HG02759 (cell line): ENCODE measurements around the gene RNF208.
"Not testable (repeated sequence)": the region's sequence is repeated elsewhere in the genome, so short reads cannot be mapped to it uniquely, and the experiment has no call there.

ENCODE experiments used
- ATAC-seq: cut with Tn5 transposase; IDR thresholded peaks from one replicate; pipeline ENCODE4 v1.9.1; 2021; ENCODE audit warnings: mild to moderate bottlenecking, moderate library complexity; ENCODE audit not compliant: unreplicated experiment

Gene RNF208, protein sequence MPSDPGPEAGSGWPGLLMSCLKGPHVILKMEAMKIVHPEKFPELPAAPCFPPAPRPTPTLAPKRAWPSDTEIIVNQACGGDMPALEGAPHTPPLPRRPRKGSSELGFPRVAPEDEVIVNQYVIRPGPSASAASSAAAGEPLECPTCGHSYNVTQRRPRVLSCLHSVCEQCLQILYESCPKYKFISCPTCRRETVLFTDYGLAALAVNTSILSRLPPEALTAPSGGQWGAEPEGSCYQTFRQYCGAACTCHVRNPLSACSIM

DNA sequence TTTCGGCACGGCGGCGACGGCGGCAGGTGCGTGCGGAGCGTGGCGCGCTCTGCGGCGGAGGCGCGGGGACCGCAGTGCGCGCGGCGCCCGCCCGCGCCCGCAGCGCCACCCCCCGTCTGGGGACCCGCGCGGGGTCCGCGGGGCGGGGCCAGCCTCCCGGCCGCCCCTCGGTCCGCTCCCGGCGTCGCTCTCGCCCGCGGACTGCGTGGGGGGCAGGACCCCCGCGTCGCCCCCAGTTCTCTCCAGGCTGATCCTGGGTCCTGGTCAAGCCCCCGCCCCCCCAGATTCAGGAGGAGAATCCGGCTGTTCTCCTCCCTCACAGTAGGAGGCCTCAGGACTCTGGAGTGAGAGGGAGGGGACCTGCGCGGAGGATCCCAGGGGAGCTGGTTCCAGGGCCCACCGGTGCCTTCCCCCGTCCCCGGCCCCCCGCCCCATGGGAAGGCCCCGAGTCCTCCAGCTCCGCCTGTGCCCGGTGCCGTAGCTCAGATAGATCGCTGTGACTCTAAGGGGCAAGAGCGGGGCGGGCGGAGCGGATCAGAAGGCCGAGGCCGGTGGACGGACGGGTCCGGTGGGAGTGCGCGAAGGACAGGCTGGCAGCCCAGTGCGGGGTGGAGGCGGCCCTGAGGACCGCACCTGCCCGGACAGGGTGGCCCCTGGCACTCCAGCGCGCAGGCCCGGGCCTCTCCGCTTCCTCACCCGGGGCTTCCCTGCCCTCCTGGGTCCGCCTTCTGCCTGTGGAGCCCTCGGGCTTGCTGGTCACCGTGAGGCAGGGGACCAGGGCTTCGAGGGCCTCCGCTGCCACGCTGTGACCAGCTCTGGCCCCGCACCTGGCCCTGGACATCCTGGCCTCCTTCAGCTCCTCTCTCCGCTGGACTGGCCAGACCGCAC is at the start of gene RNF208:
Gene RNF208, minus strand, starts transcription at position 51 of the 888 bp plus-strand sequence. CDS start 1,028 bp downstream, outside the sequence.
- peak; percentile 5 for ATAC-seq

DNA sequence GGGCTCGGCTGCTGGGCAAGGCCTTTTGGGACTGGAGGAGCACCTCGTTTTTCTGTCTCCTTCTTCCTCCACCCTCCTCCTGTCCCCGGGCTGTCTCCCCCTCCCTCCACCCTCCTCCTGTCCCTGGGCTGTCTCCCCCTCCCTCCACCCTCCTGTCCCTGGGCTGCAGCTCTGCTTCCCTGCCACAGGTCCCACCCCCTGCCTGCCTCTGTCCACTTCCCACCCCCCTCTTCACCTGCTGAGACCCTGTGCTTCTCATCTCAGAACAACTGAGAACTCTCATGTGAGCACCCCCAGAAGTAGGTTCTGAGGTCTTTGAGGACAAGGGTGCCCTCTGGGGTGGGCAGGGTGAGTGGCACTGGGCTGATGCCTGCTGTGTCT is 49.6 kb upstream of the RNF208 start:
- no peak for ATAC-seq

DNA sequence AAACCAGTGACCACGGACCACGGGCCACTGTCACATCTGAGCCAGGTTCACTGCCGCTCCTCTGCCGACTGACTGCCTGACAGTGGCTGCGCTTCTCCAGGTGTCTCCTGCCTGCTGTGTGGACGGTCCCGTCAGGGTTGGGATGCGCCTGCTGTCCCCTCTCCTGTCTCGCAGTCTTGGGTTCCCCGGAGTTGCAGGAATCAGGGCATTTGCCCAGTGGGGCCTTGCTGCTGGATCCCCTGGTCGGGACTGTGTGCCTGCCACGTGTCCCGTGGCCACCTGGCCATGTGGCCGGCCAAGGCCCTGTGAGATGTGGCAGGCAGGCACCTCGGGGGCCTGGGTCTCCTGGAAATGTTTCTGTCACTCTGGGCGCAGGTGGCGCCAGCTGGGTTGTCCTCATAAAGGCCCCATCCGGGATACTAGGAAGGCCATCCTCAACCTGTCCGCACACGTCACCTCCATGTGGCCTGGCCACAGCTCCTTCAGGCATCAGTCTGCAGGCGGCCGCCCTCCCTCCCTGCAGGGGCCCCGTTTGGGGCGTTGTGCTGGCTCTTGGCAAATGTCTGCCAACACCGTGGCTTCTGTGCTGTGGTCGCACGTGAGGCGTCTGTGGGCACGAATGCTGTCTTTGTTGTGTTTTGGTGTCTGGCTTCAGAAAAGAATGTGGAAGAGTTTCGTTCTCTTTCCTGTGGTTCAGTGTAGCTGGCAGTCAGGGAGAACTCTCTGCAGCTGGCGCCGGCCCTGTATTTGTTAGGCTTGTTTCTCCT is 49.1 kb upstream of the RNF208 start:
- no peak for ATAC-seq

DNA sequence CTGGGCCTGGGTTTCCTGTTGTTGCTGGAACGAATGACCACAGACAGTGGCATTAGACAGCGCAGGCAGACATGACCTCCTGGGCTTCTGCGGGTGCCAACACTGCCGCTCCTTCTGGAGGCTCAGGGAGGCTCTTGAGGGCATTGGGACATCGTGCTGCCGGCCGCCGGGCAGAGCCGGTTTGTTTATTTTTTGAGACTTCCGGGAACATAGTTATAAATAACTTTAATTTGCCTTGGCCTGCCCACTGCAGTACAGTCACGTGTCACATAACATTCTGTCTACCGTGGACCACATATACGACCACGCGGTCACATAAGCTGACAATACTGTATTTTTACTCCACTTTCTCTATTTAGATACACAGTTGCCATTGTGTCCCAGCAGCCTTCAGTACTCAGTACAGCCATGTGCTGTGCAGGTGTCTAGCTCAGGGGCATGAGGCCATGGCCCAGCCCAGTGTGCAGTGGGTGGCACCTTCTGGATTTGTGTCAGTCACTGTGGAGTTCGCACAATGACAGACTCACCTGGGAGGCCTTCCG is 47.3 kb upstream of the RNF208 start:
- ATAC-seq: no peak

DNA sequence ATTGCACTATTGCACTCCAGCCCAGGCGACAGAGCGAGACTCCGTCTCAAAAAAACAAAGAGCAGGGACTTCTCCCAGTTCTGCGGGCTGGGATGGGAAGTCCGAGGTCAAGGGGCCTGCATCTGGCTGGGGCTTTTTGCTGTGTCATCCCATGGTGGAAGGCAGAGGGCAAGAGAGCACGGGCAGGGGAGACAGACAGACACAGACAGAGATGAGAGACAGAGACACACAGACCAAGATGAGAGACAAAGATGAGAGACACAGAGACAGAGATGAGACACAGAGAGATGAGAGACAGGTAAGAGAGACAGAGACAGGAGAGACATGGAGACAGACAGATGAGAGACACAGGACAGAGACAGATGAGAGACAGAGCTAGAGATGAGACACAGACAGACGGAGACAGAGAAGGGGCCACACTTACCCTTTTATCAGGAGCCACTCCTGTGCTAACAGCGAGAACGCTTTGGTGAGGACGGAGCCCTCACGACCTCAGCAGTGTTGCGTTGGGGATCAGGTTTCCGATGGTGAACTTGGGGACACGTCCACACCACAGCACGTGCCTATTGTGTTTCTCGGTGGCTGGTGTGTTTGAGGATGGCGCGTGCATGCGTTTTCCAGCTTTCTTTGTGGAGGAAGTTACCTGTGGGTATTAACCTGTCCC is 46.6 kb upstream of the RNF208 start:
- ATAC-seq: no peak

DNA sequence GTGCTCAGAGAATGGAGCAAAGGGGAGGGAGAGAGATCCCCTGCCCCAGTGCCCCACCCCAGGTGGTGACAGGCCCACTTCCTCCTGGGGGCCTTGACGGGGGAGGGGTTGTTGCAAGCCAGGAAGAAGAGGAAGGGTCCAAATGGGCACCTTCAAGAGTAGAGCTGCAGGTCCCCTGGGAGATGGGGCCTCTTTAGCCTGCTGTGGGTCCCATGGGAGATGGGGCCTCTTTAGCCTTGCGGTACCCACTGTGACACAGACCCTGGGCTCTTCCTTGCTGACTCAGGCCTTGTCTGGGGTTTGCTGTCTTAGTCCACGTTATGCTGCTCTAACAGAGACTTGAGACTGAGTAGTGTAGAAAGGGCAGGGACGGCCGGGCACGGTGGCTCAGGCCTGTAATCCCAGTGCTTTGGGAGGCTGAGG is 45.9 kb upstream of the RNF208 start:
- ATAC-seq: no peak

DNA sequence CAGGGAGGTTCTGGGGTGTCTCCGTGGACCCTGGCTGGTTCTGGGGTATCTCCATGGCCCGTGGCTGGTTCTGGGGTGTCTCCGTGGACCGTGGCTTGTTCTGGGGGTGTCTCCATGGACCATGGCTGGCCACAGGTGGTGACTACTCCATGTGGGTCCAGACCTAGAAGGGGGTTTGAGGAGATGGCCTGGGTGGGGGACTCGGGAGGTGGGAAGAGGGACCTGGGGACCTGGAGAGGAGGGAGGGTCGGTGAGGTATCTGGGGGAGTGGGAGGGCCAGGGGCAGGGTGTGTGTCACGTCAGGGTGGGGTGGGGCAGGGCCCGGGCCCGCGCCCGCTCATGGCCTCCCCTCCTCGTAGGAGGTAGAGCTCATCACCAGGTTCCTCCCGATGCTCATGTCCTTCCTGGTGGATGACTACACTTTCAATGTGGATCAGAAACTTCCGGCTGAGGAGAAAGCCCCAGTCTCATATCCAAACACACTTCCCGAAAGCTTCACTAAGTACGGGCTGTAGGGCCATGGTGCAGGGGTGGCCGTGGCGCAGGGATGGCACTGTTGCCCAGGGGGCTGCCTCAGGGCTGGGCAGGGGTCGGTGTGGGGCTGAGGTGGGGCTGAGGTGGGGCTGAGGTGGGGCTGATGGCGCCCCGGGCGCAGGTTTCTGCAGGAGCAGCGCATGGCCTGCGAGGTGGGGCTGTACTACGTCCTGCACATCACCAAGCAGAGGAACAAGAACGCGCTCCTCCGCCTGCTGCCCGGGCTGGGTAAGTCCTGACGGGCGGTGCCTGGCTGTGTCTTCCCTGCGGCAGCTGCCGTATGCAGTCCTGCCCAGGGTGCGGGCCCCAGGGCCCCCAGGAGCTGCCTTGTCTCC is 44.8 kb upstream of the RNF208 start:
- ATAC-seq: no peak

DNA sequence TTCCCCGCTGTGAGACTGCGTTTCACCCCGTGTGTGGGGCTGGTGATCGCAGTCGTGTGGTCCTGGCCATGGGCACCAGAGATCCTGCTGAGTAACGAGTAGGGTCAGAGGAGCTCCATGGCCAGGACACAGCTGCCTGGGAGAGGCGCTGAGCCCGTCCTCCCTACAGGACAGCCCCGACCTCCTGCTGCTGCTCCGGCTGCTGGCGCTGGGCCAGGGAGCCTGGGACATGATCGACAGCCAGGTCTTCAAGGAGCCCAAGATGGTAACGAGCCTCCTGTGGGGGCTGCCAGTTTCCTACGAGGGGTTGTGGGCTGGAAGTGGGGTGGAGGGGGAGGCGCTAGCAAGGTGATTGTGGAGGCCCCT is 44.1 kb upstream of the RNF208 start:
- ATAC-seq: no peak

DNA sequence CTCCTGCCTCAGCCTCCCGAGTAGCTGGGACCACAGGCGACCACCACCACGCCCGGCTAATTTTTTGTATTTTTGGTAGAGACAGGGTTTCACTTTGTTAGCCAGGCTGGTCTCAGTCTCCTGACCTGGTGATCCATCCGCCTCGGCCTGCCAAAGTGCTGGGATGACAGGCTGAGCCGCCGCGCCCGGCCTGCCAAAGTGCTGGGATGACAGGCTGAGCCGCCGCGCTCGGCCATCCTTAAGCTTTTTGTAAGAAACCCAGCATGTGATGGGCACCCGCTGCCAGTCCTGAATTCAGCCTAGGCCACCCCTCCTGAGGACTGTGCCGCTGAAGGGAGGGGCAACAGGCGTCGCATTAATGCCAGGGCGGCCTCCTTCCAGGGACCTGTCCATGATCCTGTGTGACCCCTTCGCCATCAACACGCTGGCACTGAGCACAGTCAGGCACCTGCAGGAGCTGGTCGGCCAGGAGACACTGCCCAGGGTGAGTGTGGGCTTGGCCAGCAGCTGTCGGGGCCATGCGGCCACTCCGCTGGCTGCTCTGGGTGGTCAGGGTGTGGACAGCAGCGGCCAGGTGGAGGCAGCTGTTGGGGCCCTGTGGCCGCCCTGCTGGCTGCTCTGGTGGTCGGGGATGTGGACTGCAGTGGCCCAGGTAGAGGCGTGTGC is 43.6 kb upstream of the RNF208 start:
- no peak for ATAC-seq

DNA sequence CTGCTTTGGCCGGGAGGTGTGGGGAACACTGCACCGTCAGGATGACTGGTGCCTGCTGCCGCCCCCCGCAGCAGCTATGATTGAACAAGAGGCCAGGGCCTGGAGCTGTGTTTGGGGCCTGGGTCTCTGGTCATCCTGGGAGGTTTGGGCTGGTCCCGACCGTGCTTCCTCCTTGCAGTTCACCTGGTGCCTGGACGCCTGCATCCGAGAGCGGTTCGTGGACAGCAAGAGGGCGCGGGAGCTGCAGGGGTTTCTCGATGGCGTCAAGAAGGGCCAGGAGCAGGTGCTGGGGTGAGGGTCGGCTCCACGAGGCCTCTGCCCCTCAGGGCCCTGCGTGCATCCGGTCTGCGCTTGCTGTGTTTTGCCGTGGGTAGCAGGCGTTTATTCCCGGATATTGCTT is 42.0 kb upstream of the RNF208 start:
- ATAC-seq: no peak

DNA sequence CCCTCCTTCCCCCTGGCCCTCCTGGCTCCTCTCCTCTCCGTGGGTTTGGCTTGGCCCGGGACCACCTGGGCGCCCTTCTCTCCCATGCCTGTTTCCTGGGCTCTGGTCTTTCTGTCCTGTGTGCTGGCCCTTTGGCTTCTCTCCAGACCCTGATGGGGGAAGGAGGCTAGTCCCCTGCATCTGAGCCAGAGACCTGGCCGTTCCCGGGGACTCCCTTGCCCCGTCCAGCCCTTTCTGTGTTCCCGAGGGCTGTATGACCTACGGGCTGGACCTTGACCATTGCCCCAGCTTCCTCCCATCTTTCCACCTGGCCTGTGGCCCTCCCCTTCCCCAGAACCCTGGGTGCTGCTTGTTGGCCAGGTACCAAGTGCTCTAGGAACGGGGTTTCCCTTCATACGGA is 41.5 kb upstream of the RNF208 start:
- ATAC-seq: no peak

DNA sequence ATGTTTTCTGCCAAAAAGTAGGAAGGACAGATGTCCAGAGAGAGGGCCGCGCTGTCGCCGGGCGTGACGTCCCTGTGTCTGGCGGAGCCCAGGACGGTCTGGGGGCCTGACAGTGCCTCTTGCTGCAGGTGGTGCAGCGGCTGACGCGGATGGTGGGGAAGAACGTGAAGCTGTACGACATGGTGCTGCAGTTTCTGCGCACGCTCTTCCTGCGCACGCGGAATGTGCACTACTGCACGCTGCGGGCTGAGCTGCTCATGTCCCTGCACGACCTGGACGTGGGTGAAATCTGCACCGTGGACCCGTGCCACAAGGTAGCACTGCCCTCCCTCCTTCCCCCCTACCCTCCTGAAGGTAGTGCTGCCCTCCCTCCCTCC is 40.9 kb upstream of the RNF208 start:
- no peak for ATAC-seq

DNA sequence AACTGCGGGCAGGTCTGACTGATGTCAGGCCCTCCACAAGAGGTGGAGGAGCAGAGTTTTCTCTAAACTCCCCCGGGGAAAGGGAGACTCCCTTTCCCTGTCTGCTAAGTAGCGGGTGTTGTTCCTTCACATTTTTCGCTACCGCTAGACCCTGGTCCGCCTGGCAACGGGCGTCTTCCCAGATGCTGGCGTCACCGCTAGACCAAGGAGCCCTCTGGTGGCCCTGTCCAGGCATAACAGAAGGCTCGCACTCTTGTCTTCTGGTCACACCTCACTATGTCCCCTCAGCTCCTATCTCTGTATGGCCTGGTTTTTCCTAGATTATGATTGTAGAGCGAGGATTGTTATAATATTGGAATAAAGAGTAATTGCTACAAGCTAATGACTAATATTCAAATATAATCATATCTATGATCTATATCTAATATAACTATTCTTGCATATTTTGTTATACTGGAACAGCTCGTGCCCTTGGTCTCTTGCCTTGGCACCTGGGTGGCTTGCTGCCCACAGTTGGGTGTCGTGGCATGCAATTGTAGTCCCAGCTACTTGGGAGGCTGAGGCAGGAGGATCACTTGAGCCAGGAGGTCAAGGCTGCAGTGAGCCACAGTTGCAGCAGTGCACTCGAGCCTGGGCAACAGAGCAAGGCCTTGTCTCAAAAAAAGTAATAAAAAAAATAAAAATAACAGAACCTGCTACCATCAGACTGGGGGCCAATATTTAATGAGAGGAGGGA is 40.3 kb upstream of the RNF208 start:
- ATAC-seq: not testable (repeated sequence)

DNA sequence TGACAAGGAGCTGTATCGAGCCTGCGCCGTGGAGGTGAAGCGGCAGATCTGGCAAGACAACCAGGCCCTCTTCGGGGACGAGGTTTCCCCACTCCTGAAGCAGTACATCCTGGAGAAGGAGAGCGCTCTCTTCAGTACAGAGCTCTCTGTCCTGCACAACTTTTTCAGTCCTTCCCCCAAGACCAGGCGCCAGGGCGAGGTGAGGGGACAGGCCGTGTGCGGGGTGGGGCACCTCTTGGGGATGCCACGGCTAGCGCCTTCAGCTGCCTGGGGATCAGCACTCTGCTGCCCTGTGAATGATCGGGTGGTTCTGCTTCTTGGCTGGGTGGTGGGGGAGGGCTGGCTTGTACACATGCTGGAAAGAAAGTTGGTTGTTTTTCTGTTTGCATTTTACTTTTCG is 34.8 kb upstream of the RNF208 start:
- ATAC-seq: no peak

DNA sequence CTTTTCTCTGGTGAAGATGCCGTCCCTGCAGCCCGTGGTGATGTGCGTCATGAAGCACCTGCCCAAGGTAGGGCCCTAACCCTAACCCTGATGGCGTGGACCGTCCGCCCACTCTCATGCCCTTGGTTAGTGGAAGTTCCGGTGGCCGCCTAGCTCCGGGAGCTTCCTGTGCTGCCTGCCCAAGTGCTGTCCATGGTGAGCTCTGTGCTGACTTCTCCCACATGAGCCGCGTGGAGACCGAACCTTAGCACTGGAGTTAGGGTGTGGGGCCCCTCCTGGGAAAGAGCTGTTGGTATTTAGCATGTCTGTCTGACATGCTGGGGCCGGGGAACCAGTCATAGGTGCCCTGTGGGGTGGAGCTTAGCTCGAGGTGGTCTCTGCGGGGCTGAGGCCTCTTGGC is 34.3 kb upstream of the RNF208 start:
- no peak for ATAC-seq

DNA sequence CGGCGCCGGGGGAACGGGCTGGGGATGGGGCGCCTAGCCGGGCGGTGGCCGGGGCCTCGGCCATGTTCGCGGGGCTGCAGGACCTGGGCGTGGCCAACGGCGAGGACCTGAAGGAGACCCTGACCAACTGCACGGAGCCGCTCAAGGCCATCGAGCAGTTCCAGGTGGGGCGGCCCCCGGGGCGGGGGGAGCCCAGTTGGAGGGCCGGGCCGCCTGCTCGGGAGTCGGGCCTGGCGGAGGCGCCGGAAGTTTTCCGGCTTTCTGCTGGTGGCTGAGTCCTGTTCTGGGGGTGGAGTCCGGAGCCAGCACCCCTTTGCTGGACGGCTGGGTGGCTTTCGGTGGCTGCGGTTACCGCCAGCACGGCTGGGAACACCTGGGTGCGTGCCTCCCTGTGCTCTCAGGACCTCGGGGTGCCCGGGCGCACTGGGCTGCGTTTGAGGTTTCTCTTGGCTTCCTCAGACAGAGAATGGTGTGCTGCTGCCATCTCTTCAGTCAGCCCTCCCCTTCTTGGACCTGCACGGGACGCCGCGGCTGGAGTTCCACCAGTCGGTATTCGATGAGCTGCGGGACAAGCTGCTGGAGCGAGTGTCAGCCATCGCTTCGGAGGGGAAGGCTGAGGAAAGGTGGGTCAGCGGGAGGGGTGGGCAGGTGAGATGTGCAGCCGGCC is 33.5 kb upstream of the RNF208 start:
- no peak for ATAC-seq

DNA sequence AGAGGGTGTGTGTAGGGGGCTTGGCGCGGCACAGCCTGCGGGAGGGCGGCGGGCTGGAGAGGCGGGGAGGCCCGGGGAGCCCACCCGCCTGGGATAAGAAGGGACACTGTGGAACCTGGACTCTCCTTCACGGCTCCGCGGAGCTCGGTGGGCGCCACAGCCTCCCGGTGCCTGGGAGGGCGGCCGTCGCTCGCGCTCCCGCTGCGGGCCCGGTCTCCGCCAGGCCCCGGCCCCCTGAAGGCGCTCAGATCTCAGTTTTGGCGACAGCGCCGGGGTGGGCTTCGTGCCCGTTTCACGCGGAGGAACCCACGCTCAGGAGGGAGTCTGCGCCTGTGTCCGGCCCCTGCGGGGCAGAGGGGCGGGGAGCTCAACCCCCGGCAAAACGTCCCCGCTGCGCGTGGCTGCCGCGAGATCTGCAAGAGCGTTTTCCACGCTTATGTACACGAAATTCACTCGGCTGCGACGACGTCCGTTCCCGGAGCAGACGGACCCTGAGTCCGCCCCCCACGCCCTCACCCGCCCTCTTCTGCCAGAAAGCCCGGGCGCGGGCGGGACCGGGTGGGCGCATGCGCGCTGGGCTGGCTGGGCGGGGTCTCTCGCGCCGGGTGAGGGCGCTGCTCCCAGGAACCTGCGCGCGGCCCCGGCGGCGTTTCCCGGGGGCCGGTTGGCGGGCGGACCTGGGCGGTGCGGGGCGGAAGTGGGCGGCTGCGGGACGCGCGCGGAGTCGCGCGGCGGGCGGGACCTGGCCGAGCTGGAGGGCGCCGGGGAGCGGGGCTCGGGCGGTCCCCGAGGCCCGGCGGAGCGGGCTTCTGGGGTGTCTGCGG is 32.8 kb upstream of the RNF208 start, which contains the start of gene NELFB:
Gene NELFB, plus strand, starts transcription at position 704 of the 824 bp plus-strand sequence.
- ATAC-seq: peak; percentile 85
